Natural killer cell (primary cell): Measurements from ENCODE around the gene HOXA9. TPM values are rescaled to one million over a fixed set of nuclear protein-coding genes. Genes with fewer than 3 reads are reported as not detected.

ENCODE experiments used
- ATAC-seq, 3 donors: fragments of 150-1000 bp in 2 of 3; fragments of 200-7000 bp in 1 of 3; cut with Tn5 transposase; 1 replicate in 1 of 3; 2 replicates in 2 of 3; pipeline ENCODE4 v1.10.0; 2021; ENCODE audit warnings: mild to moderate bottlenecking in 2 of 3, moderate library complexity in 2 of 3
- DNase-seq, 2 donors: peaks; one replicate each; pipeline versions ENCODE4 v3.0.0 to v3.0.0-alpha.2; 2013 to 2021; ENCODE audit warnings: mixed read lengths in 1 of 2
- H3K27ac ChIP-seq: one replicate; pipeline ENCODE4 v1.5.1; 2013; ENCODE audit warnings: mild to moderate bottlenecking, low read length
- H3K27me3 ChIP-seq: one replicate; pipeline ENCODE4 v1.6.1; 2013; ENCODE audit warnings: low read length; ENCODE audit not compliant: control insufficient read depth, insufficient read depth
- H3K36me3 ChIP-seq: one replicate; pipeline ENCODE4 v1.6.1; 2013; ENCODE audit warnings: low read length; ENCODE audit not compliant: control insufficient read depth, insufficient read depth
- H3K4me1 ChIP-seq: one replicate; pipeline ENCODE4 v1.6.1; 2013; ENCODE audit warnings: low read length; ENCODE audit not compliant: control insufficient read depth, insufficient read depth
- H3K4me3 ChIP-seq: one replicate; pipeline ENCODE4 v1.5.1; 2013; ENCODE audit warnings: low read length
- H3K9me3 ChIP-seq: one replicate; pipeline ENCODE4 v1.6.1; 2013; ENCODE audit warnings: low read length; ENCODE audit not compliant: control insufficient read depth, insufficient read depth
- H3K27ac Mint-ChIP-seq, 2 donors: one replicate each; pipeline ENCODE4 v1.8.0; 2022; ENCODE audit warnings: mild to moderate bottlenecking in 2 of 2, mixed read lengths in 2 of 2, moderate library complexity in 1 of 2
- H3K27me3 Mint-ChIP-seq, 2 donors: one replicate each; pipeline ENCODE4 v1.8.0; 2022; ENCODE audit warnings: low read depth in 2 of 2, mixed read lengths in 2 of 2
- H3K36me3 Mint-ChIP-seq: one replicate; pipeline ENCODE4 v1.8.0; 2022; ENCODE audit warnings: mixed read lengths
- H3K4me1 Mint-ChIP-seq, 2 donors: one replicate each; pipeline ENCODE4 v1.8.0; 2022; ENCODE audit warnings: mixed read lengths in 2 of 2
- H3K4me3 Mint-ChIP-seq: one replicate; pipeline ENCODE4 v1.8.0; 2022; ENCODE audit warnings: mild to moderate bottlenecking, moderate library complexity, mixed read lengths
- H3K9me3 Mint-ChIP-seq, 2 donors: one replicate each; pipeline ENCODE4 v1.8.0; 2022; ENCODE audit warnings: mixed read lengths in 2 of 2
- WGBS: methylation state at CpG from one replicate; pipeline ENCODE4 v1.1.7; 2013; ENCODE audit warnings: missing lambda C conversion rate; ENCODE audit not compliant: insufficient coverage; 5-methylcytosine and 5-hydroxymethylcytosine counted together
- intact Hi-C: fragments of 100-400 bp; cut with micrococcal nuclease; formaldehyde crosslinking; loops from one replicate; pipeline ENCODE4 v1.14.2; 2022
- total RNA-seq, 4 donors: library from RNA; stranded (reverse); fragments of 120-200 nt in 1 of 4; gene quantifications; one replicate each; pipeline versions ENCODE4 v1.2.3 to v1.2.4, GENCODE V29; 2013 to 2022
- TF ChIP-seq, protein P1 (sequence below): fragments of 200-600 bp; IDR thresholded peaks from one replicate; pipeline ENCODE4 v1.8.0; 2022; ENCODE audit warnings: antibody characterized with exemption

HOXA9 gene
- total RNA-seq, 3 donors from 2014 or later (not counting 1 experiment from before 2014, with no cell fraction given) = 0.39 to 4.6 (median 0.42) TPM

DNA sequence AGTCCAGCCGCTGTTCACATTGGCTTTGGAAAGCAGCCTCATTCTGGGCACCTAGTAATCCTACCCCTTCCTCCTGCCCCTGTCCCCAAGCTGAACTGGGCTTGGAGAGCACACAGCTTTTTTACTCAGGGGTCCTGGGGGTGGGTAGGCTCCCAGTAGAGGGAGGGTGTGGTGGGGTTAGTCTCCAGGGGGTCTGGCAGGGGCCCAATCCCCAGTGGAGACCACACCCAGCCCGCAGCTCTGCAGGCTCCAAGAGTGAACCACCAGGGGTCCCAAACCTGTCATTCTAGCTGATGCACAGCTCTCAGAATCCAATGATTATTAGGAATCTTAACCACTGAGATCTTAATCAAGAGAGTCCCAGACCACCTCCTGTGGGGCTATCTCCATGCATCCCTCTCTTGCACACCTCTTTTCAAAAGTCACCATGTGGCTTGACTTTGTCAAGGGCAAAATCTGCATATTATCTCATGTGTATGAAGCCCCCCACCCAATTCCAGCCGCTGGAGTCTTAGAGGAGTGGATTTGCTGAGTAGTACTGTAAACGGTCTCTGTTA, 17.0 kb upstream of the HOXA9 start:
- peaks cover 7% of the 10 kb centered on the region for H3K36me3 Mint-ChIP-seq
- no peaks in the 10 kb centered on the region for H3K9me3 ChIP-seq
- TF ChIP-seq, protein P1, sequence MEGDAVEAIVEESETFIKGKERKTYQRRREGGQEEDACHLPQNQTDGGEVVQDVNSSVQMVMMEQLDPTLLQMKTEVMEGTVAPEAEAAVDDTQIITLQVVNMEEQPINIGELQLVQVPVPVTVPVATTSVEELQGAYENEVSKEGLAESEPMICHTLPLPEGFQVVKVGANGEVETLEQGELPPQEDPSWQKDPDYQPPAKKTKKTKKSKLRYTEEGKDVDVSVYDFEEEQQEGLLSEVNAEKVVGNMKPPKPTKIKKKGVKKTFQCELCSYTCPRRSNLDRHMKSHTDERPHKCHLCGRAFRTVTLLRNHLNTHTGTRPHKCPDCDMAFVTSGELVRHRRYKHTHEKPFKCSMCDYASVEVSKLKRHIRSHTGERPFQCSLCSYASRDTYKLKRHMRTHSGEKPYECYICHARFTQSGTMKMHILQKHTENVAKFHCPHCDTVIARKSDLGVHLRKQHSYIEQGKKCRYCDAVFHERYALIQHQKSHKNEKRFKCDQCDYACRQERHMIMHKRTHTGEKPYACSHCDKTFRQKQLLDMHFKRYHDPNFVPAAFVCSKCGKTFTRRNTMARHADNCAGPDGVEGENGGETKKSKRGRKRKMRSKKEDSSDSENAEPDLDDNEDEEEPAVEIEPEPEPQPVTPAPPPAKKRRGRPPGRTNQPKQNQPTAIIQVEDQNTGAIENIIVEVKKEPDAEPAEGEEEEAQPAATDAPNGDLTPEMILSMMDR = no peak
- peaks cover 68 to 79% of the 10 kb centered on the region in 2 donors for H3K27me3 Mint-ChIP-seq
- H3K27ac ChIP-seq = no peak overlapping the region
- DNase-seq (no peak), ATAC-seq (no peak)
- H3K4me1 ChIP-seq = peaks cover 42% of the 10 kb centered on the region
- WGBS = 60% methylated on average over 4 of the region's 4 CpGs
- H3K27ac Mint-ChIP-seq = no peak overlapping the region
- peak overlapping the region; percentile 37 for H3K4me3 Mint-ChIP-seq
- intact Hi-C loops = no loop called here
- peaks cover 80% of the 10 kb centered on the region for H3K27me3 ChIP-seq
- H3K4me1 Mint-ChIP-seq = peaks cover 27 to 37% of the 10 kb centered on the region in 2 donors
- H3K9me3 Mint-ChIP-seq = no peaks in the 10 kb centered on the region
- no peaks in the 10 kb centered on the region for H3K36me3 ChIP-seq
- H3K4me3 ChIP-seq = no peak overlapping the region

DNA sequence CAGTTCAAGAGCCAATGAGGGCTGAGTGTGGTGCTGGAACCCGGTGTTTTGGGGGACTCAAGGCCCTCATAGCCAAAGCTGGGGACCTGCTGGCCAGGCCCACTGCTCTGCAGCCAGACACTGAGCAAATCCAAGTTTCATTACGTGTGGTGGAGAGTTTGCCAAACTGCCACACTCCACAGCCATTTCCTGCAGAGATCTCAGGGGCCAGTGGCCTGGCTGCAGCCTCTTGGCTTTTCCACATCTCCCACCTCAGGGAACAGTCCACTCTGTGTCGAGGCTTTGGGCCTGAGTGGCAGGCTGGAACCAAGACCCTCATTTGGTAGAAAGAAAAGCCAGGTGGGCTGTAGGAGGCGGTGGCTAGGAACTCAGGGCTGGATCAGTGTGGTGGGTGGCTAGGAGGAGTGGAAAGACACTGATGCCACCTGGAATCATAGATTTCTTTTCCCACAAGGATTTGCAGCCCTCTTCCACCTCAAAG, 16.5 kb upstream of the HOXA9 start:
- no peaks in the 10 kb centered on the region for H3K36me3 ChIP-seq
- 86% methylated on average over 3 of the region's 4 CpGs for WGBS
- Mint-ChIP-seq H3K36me3 (peaks cover 7% of the 10 kb centered on the region), H3K9me3 (no peaks in the 10 kb centered on the region), H3K4me3 (no peak overlapping the region), H3K4me1 (peaks cover 27 to 37% of the 10 kb centered on the region in 2 donors), H3K27me3 (peaks cover 64 to 74% of the 10 kb centered on the region in 2 donors), H3K27ac (no peak overlapping the region)
- no peaks in the 10 kb centered on the region for H3K9me3 ChIP-seq
- DNase-seq = peak in 1 of 2 donors; percentile 12
- no peak overlapping the region for H3K4me3 ChIP-seq
- peaks cover 74% of the 10 kb centered on the region for H3K27me3 ChIP-seq
- peaks cover 42% of the 10 kb centered on the region for H3K4me1 ChIP-seq
- no peak for ATAC-seq
- intact Hi-C loops = no loop called here
- TF ChIP-seq, protein P1 = no peak
- H3K27ac ChIP-seq = no peak overlapping the region

DNA sequence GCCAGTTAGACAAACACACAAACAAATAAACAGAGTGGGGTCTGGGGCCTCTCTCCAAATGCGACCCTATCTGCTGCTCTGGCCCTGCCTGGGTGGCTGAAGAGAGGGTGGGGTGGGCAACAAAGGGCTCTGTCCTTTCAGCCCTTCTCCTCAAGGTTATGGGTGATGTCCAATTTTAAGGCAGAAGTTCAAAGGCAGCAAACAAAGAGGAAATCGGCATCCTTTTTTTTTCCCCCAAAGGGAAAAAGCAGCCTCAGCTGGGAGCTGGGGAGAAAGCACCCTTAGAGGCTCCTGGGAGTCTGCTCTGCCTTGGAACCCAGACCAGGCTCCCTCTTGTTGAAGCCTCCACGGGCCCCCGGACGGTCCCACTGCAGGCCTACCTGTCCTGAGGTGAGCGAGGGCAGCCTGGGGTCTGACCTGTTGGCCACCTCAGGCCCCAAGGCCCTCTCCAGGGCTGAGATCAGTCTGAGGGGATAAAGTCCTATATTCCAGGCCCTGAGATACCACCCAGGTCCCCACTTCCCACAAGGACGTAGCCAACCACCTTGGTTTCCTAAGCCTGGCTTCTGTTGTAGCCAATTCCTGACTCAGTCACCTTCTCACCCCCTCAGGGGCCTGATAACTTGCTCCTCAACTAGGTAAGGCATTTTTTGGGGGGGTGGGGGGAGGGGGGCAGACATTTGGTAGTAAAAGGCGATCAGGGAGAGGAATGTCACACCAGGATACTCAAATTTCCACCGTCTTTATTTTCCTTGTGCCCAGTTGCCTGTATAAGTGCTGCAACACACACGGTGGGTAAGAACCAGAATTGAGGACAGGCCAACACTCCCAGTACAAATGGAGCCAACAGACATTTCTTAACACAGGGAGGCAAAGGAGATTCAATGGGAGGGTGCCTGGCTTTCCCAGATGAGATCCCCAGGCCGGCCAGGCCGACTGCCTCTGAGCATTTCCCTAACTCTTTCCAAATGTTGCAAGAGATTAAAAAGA, 15.4 kb upstream of the HOXA9 start:
- no peak overlapping the region for H3K4me3 Mint-ChIP-seq
- peaks cover 17 to 30% of the 10 kb centered on the region in 2 donors for H3K4me1 Mint-ChIP-seq
- no peaks in the 10 kb centered on the region for H3K36me3 ChIP-seq
- 90% methylated on average over 12 of the region's 12 CpGs for WGBS
- no peaks in the 10 kb centered on the region for H3K9me3 ChIP-seq
- H3K4me1 ChIP-seq = peaks cover 38% of the 10 kb centered on the region
- no peak overlapping the region for H3K27ac ChIP-seq
- peaks cover 70% of the 10 kb centered on the region for H3K27me3 ChIP-seq
- ATAC-seq = no peak
- peaks cover 7% of the 10 kb centered on the region for H3K36me3 Mint-ChIP-seq
- TF ChIP-seq, protein P1 = no peak
- intact Hi-C loops = no loop called here
- no peak overlapping the region for H3K27ac Mint-ChIP-seq
- no peak overlapping the region for H3K4me3 ChIP-seq
- H3K9me3 Mint-ChIP-seq = no peaks in the 10 kb centered on the region
- DNase-seq = peak in 1 of 2 donors; percentile 15
- peaks cover 58 to 69% of the 10 kb centered on the region in 2 donors for H3K27me3 Mint-ChIP-seq
